Fibroblast of gingiva (primary cell): Measurements from ENCODE around the gene GSN.
"Not testable (repeated sequence)": the region's sequence is repeated elsewhere in the genome, so short reads cannot be mapped to it uniquely, and the experiment has no call there.

Experiments used
- DNase-seq: peaks from one replicate; pipeline ENCODE4 v3.0.0-alpha.2; 2011; ENCODE audit warnings: low read depth

The GSN gene

GRCh38 chr9:121288673-121289025, 20.7 kb downstream of the GSN start:
- no peak for DNase-seq

- peak; percentile 28 for DNase-seq
These were observed 21.2 kb downstream of the GSN start for GRCh38 chr9:121289026-121289771.

- DNase-seq, result no peak
These were observed 21.9 kb downstream of the GSN start for GRCh38 chr9:121289772-121290370.

GRCh38 chr9:121291536-121291935, 23.6 kb downstream of the GSN start:
- not testable (repeated sequence) for DNase-seq

- no peak for DNase-seq
These were observed 24.1 kb downstream of the GSN start for GRCh38 chr9:121292051-121292450.

- DNase-seq, result no peak
These were observed 24.9 kb downstream of the GSN start for GRCh38 chr9:121292801-121293241.

GRCh38 chr9:121294151-121294743, 26.3 kb downstream of the GSN start:
- DNase-seq, result no peak

GRCh38 chr9:121294866-121295661, 27.1 kb downstream of the GSN start:
- DNase-seq, result peak; percentile 84

DNA sequence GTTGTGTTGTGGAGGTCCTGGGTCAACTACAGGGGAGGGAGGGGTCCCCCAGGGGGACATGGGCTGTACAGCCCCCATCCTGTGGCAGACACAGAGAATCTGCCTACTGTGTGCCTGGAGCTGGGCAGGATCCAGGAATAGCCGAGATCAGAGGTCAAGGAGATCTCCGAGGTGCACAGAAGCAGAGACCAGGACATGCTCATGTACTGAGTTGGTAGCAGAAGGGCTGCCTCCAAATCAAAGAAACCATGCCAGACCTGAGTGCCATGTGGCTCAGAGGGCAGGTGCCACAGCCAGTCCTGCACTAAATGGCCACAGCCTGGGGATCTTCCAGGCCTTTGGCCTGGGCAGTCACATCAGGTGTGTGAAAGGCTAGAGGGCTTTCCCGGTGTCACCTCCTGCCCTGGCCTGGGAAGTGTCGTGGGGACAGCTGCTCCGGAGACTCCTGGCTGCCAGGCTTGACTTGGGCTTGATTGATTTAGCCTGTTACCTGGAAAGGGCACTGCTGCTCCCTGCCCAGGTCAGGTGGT, 27.8 kb downstream of the GSN start:
- DNase-seq, result no peak

GRCh38 chr9:121296213-121297127, 28.5 kb downstream of the GSN start:
- no peak for DNase-seq

- DNase-seq, result no peak
These were observed 29.4 kb downstream of the GSN start for GRCh38 chr9:121297389-121297788.

GRCh38 chr9:121298016-121298538, 30.1 kb downstream of the GSN start:
- no peak for DNase-seq

DNA sequence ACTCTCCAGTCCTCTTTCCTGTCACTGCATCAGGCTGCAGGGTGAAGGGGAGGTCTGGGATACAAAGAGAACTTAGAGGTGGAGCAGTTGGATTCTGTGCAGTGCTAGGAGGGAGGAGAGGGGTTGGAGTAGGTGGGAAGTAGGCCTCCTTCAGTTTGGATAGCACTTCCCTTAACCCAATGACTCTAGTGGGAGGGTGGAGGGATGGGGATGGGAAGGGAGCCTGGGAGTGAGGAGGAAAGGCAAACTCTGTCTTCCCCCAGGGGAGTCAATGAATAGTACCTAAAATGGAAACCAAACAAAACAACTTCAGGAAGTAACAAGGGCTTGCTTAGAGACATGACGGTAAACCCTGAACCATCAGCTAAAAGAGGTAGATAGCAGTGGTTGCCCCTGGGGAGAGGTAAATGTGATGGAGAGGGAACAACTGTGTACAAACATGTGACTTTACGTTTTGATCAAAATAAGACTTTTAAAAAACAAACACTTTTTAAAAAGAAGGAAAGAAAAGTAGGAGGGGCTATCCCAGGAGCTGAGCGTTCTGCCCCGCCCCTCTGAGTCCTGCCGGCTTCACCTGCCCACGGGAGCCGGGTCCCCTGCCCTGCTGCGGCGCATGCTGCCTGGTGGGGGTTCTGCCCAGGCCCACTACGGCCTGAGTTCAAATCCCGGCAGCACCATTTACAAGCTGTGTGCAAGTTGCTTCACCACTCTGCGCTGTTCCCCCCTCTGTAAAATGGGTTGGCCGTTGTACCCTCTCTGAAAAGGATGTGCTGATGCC, 30.9 kb downstream of the GSN start:
- no peak for DNase-seq

DNA sequence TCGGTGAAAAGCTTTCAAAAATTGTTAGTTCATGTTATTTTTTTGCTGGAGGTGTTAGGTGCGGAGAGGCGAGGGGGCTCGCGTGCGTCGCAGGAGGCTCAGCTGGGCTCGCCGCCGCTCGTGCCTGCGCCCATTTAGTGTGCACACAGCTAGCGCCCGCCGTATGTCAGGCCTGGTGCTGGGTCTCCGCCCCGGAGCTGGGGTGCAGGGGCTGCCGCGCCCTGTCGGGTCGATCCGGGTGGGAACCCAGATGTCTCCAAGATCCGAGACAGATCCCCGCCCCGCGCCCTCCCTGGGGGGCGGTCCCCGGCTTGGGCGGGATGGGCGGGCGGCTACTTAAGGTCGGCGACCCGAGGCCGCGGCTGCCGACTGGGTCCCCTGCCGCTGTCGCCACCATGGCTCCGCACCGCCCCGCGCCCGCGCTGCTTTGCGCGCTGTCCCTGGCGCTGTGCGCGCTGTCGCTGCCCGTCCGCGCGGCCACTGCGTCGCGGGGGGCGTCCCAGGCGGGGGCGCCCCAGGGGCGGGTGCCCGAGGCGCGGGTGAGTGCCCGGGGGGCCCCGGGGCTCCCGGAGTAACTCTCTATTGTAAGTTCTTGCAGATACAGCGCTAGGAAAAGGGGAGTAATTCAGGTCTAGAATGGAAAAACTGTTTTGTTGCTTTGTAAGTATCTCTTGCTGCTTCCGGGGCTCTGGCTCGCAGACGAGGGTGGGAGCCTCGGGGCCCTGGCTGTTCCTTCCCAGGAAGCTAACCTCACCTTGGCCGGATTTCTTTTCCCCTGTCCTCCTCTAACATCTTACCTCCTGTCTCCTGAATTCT, 31.7 kb downstream of the GSN start:
- DNase-seq, result peak; percentile 25

DNA sequence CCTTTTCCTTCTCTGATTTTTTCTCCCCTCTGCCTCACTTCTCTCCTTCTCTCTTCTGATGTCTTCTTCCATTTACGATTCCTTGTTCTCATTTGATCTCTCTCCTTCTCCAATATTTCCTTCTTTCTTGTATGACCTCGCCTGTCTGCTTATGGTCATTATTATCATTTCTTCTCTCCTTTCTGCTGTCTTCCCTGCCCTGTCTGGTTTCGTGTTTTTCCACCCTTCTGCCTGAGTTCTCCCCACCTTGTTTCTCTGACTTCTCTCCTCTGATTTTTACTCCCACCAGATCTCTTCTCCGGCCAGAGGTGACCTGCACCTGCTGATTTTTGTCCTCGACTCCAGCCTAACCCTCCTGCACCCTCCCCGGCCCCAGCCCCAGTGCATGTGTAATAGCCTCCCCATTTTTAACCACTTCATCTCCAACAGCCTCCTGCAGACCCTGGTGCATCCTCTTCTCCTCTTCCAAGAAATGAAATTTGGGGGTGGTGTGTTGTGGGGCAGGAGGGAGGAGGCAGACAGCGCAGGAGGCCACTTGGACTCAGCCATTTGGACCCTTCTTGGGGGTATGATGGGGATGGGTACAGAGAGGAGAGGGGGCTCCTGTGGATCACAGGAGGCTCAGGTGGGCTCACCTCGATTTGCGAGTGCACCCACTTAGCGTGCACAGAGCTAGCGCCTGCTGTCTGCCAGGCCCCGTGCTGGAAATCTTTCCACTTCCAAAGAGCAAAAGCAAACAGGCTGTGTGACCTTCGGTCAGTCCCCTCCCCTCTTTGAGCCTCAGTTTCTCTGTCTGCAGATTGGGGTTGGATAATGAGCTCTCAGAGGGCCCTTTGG, 32.5 kb downstream of the GSN start:
- no peak for DNase-seq

DNA sequence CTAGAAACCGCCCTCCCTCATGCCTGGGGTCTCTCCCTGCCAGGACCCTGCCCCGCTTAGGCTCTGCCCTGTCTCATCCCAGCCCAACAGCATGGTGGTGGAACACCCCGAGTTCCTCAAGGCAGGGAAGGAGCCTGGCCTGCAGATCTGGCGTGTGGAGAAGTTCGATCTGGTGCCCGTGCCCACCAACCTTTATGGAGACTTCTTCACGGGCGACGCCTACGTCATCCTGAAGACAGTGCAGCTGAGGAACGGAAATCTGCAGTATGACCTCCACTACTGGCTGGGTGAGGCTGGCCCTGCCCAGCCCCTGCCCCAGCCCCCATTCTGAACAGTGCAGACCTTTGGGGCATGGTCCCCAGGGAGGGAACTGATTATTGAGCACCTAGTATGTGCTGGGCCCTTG, 33.9 kb downstream of the GSN start:
- DNase-seq, result no peak

DNA sequence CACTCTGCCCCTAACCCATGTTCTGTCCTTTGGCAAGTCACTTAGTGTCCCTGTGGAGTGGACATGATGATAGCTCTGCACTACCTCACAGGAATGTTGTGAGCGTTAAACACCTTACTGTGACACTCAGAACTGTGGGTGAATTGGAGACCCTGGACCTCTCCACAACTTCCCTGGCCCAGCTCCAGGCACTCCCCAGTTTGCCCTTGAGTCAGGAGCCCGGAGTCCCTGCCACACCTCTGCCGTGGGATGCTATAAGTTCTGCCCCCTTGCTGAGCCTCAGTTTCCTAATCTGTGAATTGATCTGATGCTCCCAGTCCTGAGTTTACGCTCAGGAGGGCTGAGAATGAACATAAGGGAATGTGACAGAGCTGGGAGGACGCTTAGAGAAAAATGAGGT, 34.4 kb downstream of the GSN start:
- no peak for DNase-seq

DNA sequence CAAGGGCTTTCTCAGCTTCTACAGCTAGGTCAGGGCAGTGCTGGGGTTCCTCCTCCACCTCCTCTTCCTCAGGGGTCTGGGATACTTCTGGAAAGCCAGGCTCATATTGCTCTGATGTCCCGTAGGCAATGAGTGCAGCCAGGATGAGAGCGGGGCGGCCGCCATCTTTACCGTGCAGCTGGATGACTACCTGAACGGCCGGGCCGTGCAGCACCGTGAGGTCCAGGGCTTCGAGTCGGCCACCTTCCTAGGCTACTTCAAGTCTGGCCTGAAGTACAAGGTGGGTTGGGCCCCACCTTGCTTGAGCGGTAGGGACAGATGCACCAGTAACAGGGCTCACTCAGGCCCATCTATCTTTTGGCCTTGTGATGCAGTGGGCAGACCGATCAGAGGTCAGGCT, 34.8 kb downstream of the GSN start:
- DNase-seq, result no peak
